Glutamatergic neuron (in vitro differentiated cells): ENCODE data around the gene CRHR2. TPM values are rescaled to one million over a fixed set of nuclear protein-coding genes. Genes with fewer than 3 reads are reported as not detected.
A peak's percentile ranks its signal among the peaks of the same experiment; 100 is the strongest.

Experiments
- DNase-seq: peaks from one replicate; pipeline ENCODE4 v3.0.0; 2022
- H3K27ac Mint-ChIP-seq: one replicate; pipeline ENCODE4 v1.8.0; 2020; ENCODE audit warnings: mild to moderate bottlenecking, mixed read lengths, inconsistent platforms; ENCODE audit not compliant: unreplicated experiment
- H3K27me3 Mint-ChIP-seq: one replicate; pipeline ENCODE4 v1.8.0; 2020; ENCODE audit warnings: mild to moderate bottlenecking, moderate library complexity, mixed read lengths, inconsistent platforms; ENCODE audit not compliant: unreplicated experiment
- H3K36me3 Mint-ChIP-seq: one replicate; pipeline ENCODE4 v1.8.0; 2020; ENCODE audit warnings: mild to moderate bottlenecking, mixed read lengths, inconsistent platforms; ENCODE audit not compliant: unreplicated experiment
- H3K4me1 Mint-ChIP-seq: one replicate; pipeline ENCODE4 v1.8.0; 2020; ENCODE audit warnings: mild to moderate bottlenecking, low read depth, mixed read lengths, inconsistent platforms; ENCODE audit not compliant: unreplicated experiment
- H3K4me3 Mint-ChIP-seq: one replicate; pipeline ENCODE4 v1.8.0; 2020; ENCODE audit warnings: mild to moderate bottlenecking, mixed read lengths, inconsistent platforms; ENCODE audit not compliant: unreplicated experiment
- H3K9me3 Mint-ChIP-seq: one replicate; pipeline ENCODE4 v1.8.0; 2020; ENCODE audit warnings: mild to moderate bottlenecking, moderate library complexity, mixed read lengths, inconsistent platforms; ENCODE audit not compliant: unreplicated experiment
- total RNA-seq: library from RNA; stranded (reverse); fragmentation: NEBNext Ultra II Directional; extraction: Animal tissue kit (Norgen Biotek cat#: 25700); gene quantifications from one replicate; pipeline ENCODE4 v1.2.1, GENCODE V29; 2021; ENCODE audit not compliant: unreplicated experiment
- TF ChIP-seq, protein P1 (sequence below): fragments of 200-600 bp; sonication (generic); IDR thresholded peaks from one replicate; pipeline ENCODE4 v1.5.0; 2021; ENCODE audit not compliant: partially characterized antibody, unreplicated experiment

Gene CRHR2
- total RNA-seq, 1 donor from 2014 or later: 2.4 TPM

DNA sequence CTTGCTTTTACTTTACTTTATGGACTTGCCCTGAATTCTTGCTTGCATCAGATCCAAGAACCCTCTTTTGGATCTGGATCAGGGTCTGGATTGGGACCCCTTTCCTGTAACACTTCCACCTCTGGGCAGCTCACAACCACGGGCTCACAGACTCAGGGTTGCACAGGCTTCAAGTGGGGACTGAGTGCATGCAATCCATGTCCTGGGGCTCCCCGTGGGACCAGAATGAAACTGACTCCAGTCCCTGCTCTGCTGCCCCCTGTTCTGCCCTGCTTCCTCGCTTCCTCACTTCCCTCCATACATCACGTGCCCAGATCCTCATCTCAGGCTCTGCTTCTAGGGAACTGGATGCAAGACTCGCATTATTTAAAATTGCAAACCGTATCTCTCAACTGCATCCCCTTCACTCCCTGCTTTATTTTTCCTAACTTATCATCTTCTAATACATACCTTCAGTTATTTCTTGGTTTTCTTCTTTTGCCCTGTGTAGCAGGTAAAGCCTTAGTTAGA, 46.4 kb upstream of the CRHR2 start:
- Mint-ChIP-seq H3K27me3 (peaks cover 18% of the 10 kb centered on the region), H3K27ac (peak overlapping the region; percentile 30), H3K4me3 (peak overlapping the region; percentile 4), H3K36me3 (peaks cover 4% of the 10 kb centered on the region), H3K9me3 (peaks cover 11% of the 10 kb centered on the region), H3K4me1 (peaks cover 42% of the 10 kb centered on the region)
- DNase-seq: peak; percentile 52
- TF ChIP-seq, protein P1, sequence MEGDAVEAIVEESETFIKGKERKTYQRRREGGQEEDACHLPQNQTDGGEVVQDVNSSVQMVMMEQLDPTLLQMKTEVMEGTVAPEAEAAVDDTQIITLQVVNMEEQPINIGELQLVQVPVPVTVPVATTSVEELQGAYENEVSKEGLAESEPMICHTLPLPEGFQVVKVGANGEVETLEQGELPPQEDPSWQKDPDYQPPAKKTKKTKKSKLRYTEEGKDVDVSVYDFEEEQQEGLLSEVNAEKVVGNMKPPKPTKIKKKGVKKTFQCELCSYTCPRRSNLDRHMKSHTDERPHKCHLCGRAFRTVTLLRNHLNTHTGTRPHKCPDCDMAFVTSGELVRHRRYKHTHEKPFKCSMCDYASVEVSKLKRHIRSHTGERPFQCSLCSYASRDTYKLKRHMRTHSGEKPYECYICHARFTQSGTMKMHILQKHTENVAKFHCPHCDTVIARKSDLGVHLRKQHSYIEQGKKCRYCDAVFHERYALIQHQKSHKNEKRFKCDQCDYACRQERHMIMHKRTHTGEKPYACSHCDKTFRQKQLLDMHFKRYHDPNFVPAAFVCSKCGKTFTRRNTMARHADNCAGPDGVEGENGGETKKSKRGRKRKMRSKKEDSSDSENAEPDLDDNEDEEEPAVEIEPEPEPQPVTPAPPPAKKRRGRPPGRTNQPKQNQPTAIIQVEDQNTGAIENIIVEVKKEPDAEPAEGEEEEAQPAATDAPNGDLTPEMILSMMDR: no peak

DNA sequence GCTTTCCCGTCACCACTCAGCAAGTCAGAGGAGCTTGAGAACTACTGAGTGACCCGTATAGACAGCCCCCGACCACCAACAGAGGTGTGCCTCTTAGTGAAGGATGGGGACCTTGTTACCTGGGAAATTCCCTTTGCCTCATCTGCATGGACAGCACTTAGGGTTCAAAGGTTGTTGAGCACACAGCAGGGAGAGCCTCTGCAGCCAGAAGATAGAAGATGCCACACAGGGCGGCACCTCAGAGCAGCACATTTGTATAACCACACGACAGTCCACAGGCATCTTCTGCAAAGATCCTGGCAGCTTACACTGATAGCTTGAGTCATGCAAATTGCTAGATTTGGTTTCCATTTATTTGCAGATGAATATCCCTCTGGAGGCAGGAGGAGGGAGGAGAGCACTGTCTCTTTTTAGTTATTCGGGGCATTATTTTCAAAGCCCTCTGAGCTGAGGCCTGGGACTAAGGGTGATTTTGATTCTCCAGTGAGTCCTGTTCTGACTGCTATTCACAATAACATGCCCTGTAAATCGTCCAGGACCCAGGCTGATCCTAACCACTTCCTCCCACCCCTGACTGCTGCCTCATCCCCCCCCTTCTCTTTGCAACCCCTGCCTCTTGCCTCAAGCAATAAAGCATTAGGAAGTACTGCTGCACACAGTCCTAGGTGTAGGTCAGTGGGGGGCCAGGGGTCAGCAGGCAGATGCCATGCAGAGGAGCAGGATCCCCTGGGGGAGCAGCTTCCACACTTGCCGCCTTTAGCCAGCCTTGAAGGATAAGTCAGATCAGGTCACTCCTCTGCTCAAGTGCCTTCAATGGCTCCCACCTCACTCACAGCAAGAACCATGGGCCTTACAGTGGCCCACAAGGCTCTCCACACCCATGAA, 45.0 kb upstream of the CRHR2 start:
- H3K4me3 Mint-ChIP-seq: no peak overlapping the region
- H3K4me1 Mint-ChIP-seq: peaks cover 33% of the 10 kb centered on the region
- peaks cover 16% of the 10 kb centered on the region for H3K27me3 Mint-ChIP-seq
- peaks cover 4% of the 10 kb centered on the region for H3K36me3 Mint-ChIP-seq
- peaks cover 9% of the 10 kb centered on the region for H3K9me3 Mint-ChIP-seq
- DNase-seq: no peak
- no peak overlapping the region for H3K27ac Mint-ChIP-seq
- TF ChIP-seq, protein P1: no peak

DNA sequence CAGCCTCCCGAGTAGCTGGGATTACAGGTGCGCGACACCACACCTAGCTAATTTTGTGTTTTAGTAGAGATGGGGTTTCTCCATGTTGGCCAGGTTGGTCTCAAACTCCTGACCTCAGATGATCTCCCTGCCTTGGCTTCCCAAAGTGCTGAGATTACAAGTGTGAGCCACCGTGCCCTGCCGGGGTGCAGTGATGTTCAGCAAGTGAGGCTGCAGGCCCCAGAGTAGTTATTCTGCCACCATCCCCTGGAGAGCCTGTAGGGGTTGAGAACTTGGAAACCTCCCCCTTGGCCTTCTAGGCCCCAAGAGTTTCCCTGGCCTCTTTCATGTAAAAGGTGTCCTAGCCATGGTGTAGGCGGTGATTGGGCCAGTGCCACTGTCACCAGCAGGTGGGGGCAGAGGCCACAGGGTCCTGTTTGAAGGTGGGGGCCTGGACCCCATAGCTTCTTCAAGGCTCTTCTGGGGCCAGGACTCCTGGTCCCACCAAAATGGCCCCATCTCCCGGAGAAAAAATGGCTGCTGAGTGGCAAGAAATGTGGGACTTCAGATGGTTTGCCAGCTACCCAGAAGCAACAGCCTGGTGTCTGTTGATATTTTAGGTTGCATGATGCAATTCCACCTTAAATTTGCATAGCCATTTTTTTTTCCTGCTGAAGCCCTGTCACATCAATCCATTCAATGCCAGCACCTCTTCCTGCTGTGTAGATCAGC, 44.2 kb upstream of the CRHR2 start:
- Mint-ChIP-seq H3K27me3 (peaks cover 11% of the 10 kb centered on the region), H3K27ac (no peak overlapping the region), H3K4me1 (peaks cover 25% of the 10 kb centered on the region), H3K4me3 (no peak overlapping the region), H3K9me3 (peaks cover 3% of the 10 kb centered on the region), H3K36me3 (peaks cover 9% of the 10 kb centered on the region)
- no peak for DNase-seq
- TF ChIP-seq, protein P1: no peak

DNA sequence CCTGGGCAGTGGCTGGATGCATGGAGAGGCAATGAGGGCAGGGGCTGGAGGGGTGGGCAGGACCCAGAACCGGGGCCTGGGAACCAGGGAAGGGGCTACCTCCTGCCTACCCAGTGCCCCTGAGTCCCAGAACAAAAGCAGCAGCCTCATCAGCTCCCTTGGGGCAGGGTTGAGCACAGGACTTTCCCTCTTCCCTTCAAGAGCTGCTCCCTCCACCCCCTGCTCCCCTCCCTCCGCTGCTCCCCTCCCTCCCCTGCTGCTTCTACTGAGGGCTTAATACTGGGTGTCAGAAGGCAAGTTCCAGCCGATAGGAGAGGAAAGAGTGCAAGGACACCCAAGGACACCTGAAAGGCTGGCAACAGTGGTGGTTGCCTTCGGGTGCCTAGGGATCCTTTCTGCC, 41.5 kb upstream of the CRHR2 start:
- Mint-ChIP-seq H3K4me1 (peaks cover 20% of the 10 kb centered on the region), H3K27ac (no peak overlapping the region), H3K27me3 (peaks cover 10% of the 10 kb centered on the region), H3K4me3 (no peak overlapping the region), H3K36me3 (peaks cover 32% of the 10 kb centered on the region), H3K9me3 (peaks cover 7% of the 10 kb centered on the region)
- no peak for DNase-seq
- TF ChIP-seq, protein P1: no peak
